Measurements from ENCODE around the gene GPC3.

Gene GPC3

GRCh38 chrX:133513123-133513522 lies 472.3 kb downstream of the GPC3 start:
- no peak for DNase-seq (ENCODE audit: low read depth)

DNA sequence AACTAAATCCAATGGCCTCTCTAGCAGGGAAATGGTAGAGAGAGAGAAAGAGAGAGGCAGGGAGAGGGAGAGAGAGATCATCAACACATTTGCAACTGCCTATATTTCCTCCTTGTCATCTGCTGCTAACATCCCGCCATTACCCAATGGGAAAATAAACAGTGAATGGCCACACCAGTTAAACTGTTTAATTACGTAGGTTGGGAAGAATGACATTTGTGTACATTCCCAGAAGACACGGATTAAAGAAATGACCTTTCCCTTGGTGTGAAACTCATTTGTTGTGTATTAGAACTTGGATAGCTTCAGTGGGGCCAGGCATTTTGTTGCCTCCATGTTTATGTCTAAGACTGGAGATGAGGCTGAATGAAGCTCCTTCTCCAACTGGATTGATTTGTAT lies 474.4 kb downstream of the GPC3 start:
- DNase-seq (ENCODE audit: low read depth) = no peak

- DNase-seq (ENCODE audit: low read depth) = no peak
These were observed 488.0 kb downstream of the GPC3 start for GRCh38 chrX:133497356-133497755.

DNA sequence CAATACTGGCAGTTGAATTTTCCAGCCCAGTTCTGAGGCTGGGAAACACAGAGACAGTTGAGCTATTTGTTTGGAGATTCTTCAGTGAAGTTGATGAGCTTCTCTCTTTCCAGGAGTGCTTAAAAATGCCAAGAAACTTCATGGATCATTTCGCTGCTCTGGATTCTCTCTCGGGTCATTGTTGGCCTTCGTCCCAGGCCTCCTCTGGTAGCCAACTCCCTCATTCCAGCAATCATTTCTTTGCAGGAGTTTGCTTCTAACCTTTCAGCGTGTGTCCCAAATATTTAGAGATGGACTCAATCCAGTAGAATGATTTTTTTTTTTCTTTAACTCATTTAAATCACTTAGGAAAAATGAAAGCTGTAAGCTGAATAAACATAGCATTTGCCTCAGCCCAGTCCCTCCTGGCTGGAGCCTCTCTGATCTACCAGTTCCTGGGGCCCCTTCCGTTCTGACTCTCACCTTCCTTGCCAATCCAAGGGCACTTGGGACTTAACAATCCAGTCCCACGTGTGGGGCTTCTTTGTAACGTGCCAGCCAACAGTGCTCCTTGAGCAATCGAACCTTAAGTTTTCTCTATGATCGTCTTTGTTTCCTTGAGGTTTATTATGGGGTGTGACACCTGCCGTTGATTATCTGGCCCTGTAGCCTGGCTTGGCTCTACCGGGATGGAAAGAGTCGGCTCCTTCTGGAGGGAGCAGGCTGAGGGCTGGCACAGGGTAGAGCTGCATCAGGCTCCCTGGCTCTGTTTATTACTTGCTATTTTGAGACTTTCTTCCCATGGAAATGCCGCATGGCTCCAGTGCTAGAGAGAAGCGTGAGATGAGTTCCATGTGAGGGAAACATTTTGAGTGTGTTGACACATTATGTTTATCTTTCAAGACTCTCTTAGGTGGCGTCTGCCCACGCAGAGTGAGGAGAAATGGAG lies 489.7 kb downstream of the GPC3 start:
- no peak for DNase-seq (ENCODE audit: low read depth)

- DNase-seq (ENCODE audit: low read depth) = no peak
These were observed 492.0 kb downstream of the GPC3 start for GRCh38 chrX:133493366-133493765.

DNA sequence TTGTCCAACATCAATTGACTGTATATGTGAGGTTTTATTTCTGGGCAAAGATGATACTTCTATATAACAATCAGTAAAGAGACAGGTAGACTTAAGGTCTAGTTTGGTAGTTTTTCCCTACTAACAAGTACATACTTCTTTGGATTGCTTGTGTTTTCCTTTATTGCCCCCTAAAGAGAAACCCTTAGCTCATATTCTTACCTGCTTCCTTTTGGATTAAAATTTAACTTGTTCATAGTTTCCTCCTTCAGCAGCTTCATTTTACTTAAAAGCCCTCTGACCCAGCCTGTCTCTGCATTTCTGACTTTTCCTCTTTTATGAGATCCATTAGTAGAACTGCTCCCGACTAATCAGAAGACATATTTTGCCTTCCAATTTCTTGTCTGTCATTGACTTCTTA lies 494.4 kb downstream of the GPC3 start:
- no peak for DNase-seq (ENCODE audit: low read depth)

All from ELR (cell line).